ENCODE data around the gene PKNOX1. TPM values are rescaled to one million over a fixed set of nuclear protein-coding genes. Genes with fewer than 3 reads are reported as not detected.
"Not testable (repeated sequence)": the region's sequence is repeated elsewhere in the genome, so short reads cannot be mapped to it uniquely, and the experiment has no call there.

Gene PKNOX1
- total RNA-seq, 4 donors from 2014 or later = 7.7 to 19.6 (median 9.5) TPM

- DNase-seq = no peak
- 59 to 100% methylated on average over 1 to 2 of the region's 3 CpGs for WGBS, 2 donors
- TF ChIP-seq CTCF (IDR thresholded peaks at IDR 0.05) = no peak
- no peak for TF ChIP-seq POLR2A (IDR thresholded peaks at IDR 0.05)
- Histone ChIP-seq H3K4me1 (no peaks in the 10 kb centered on the region), H3K4me3 (no peak overlapping the region), H3K36me3 (no peaks in the 10 kb centered on the region), H3K9me3 (no peaks in the 10 kb centered on the region), H3K27me3 (no peaks in the 10 kb centered on the region), H3K27ac (no peak overlapping the region)
- intact Hi-C loops (cut with DNase I) = no loop called here
These were observed 9.2 kb upstream of the PKNOX1 start for GRCh38 chr21:42965211-42965560.

GRCh38 chr21:42967616-42968015 is 6.7 kb upstream of the PKNOX1 start:
- H3K36me3 ChIP-seq; H3K27me3 ChIP-seq; DNase-seq; H3K9me3 ChIP-seq; intact Hi-C loops (cut with DNase I); H3K4me1 ChIP-seq; H3K4me3 ChIP-seq; H3K27ac ChIP-seq: not testable (repeated sequence)
- WGBS, 2 donors = 94 to 96% methylated on average over 7 to 9 of the region's 9 CpGs

- DNase-seq = no peak
These were observed 5.2 kb upstream of the PKNOX1 start for GRCh38 chr21:42969193-42969600.

GRCh38 chr21:42970946-42971653 is 3.3 kb upstream of the PKNOX1 start:
- no peak overlapping the region for H3K4me3 ChIP-seq
- H3K27me3 ChIP-seq = no peaks in the 10 kb centered on the region
- no peak for DNase-seq
- no peaks in the 10 kb centered on the region for H3K36me3 ChIP-seq
- H3K9me3 ChIP-seq = no peaks in the 10 kb centered on the region
- H3K27ac ChIP-seq = no peak overlapping the region
- TF ChIP-seq CTCF (IDR thresholded peaks at IDR 0.05) (no peak), POLR2A (IDR thresholded peaks at IDR 0.05) (no peak)
- peaks cover 0 to 29% (median 19%) of the 10 kb centered on the region in 3 donors for H3K4me1 ChIP-seq
- 77 to 86% methylated on average over 5 to 7 of the region's 7 CpGs for WGBS, 2 donors
- intact Hi-C loops (cut with DNase I) = no loop called here

More at GRCh38 chr21:42969193-42969600, 5.2 kb upstream of the PKNOX1 start:
- TF ChIP-seq CTCF (IDR thresholded peaks at IDR 0.05) = no peak
- no peak for TF ChIP-seq POLR2A (IDR thresholded peaks at IDR 0.05)
- no peaks in the 10 kb centered on the region for H3K9me3 ChIP-seq
- H3K27me3 ChIP-seq = no peaks in the 10 kb centered on the region
- no peaks in the 10 kb centered on the region for H3K36me3 ChIP-seq
- H3K4me3 ChIP-seq = no peak overlapping the region
- no peak overlapping the region for H3K27ac ChIP-seq
- intact Hi-C loops (cut with DNase I) = no loop called here
- 64 to 74% methylated on average over 6 of the region's 6 CpGs for WGBS, 2 donors
- peaks cover 0 to 22% (median 15%) of the 10 kb centered on the region in 3 donors for H3K4me1 ChIP-seq

GRCh38 chr21:42971897-42972275 is 2.5 kb upstream of the PKNOX1 start:
- Histone ChIP-seq H3K27ac (peak overlapping the region in 2 of 4 donors; percentile 39 to 68), H3K4me3 (no peak overlapping the region), H3K4me1 (peaks cover 0 to 36% (median 26%) of the 10 kb centered on the region in 3 donors), H3K36me3 (no peaks in the 10 kb centered on the region), H3K9me3 (no peaks in the 10 kb centered on the region), H3K27me3 (no peaks in the 10 kb centered on the region)
- intact Hi-C loops (cut with DNase I) = no loop called here
- 25 to 100% methylated on average over 1 to 2 of the region's 3 CpGs for WGBS, 2 donors
- no peak for TF ChIP-seq POLR2A (IDR thresholded peaks at IDR 0.05)
- TF ChIP-seq CTCF (IDR thresholded peaks at IDR 0.05) = no peak
- DNase-seq = no peak

Measured in esophagus squamous epithelium (tissue), 5 donors.